Ishikawa (cell line): ENCODE measurements around the gene MEGF9.
A peak's percentile ranks its signal among the peaks of the same experiment; 100 is the strongest.

Experiments used
- CEBPB ChIP-seq: IDR thresholded peaks from 2 replicates; pipeline ENCODE4 v1.6.1; 2012
- CREB1 ChIP-seq: IDR thresholded peaks from 2 replicates; pipeline ENCODE4 v1.6.1; 2012; ENCODE audit warnings: low read depth
- EGR1 ChIP-seq: IDR thresholded peaks from 2 replicates; pipeline ENCODE4 v1.6.1; 2012
- EP300 ChIP-seq: IDR thresholded peaks from 2 replicates; pipeline ENCODE4 v1.6.1; 2012; ENCODE audit warnings: borderline replicate concordance
- FOXM1 ChIP-seq: IDR thresholded peaks from 2 replicates; pipeline ENCODE4 v1.6.1; 2012; ENCODE audit warnings: low read depth, borderline replicate concordance
- MAX ChIP-seq: IDR thresholded peaks from 2 replicates; pipeline ENCODE4 v1.6.1; 2012
- NFIC ChIP-seq: IDR thresholded peaks from 2 replicates; pipeline ENCODE4 v1.6.1; 2012
- RAD21 ChIP-seq: IDR thresholded peaks from 2 replicates; pipeline ENCODE4 v1.6.1; 2012; ENCODE audit warnings: low read depth
- REST ChIP-seq: IDR thresholded peaks from 2 replicates; pipeline ENCODE4 v1.6.1; 2012; ENCODE audit warnings: low read depth, mild to moderate bottlenecking
- TAF1 ChIP-seq: IDR thresholded peaks from 2 replicates; pipeline ENCODE4 v1.6.1; 2012; ENCODE audit warnings: low read depth, mild to moderate bottlenecking
- TCF12 ChIP-seq: IDR thresholded peaks from 2 replicates; pipeline ENCODE4 v1.6.1; 2012; ENCODE audit warnings: low read depth
- TEAD4 ChIP-seq: IDR thresholded peaks from 2 replicates; pipeline ENCODE4 v1.6.1; 2012
- USF1 ChIP-seq: IDR thresholded peaks from 2 replicates; pipeline ENCODE4 v1.6.1; 2012
- YY1 ChIP-seq: IDR thresholded peaks from 2 replicates; pipeline ENCODE4 v1.6.1; 2012; ENCODE audit warnings: low read depth
- ZBTB7A ChIP-seq: IDR thresholded peaks from 2 replicates; pipeline ENCODE4 v1.6.1; 2012; ENCODE audit warnings: low read depth

Gene MEGF9

GRCh38 chr9:120652934-120653333, 61.3 kb downstream of the MEGF9 start:
- no peak for TF ChIP-seq TCF12
- TF ChIP-seq YY1, result no peak
- TF ChIP-seq REST, result no peak
- no peak for TF ChIP-seq USF1
- TF ChIP-seq CEBPB, result no peak
- no peak for TF ChIP-seq RAD21
- no peak for TF ChIP-seq ZBTB7A
- TF ChIP-seq EP300, result no peak
- no peak for TF ChIP-seq TAF1
- TF ChIP-seq CREB1, result no peak
- no peak for TF ChIP-seq EGR1
- no peak for TF ChIP-seq TEAD4
- TF ChIP-seq NFIC, result no peak
- no peak for TF ChIP-seq FOXM1

GRCh38 chr9:120650352-120650751, 63.9 kb downstream of the MEGF9 start:
- TF ChIP-seq CEBPB (peak; percentile 60), RAD21 (no peak), ZBTB7A (no peak), REST (no peak), NFIC (no peak), EGR1 (0 out of 2 replicates have a peak, but pooled peaks have one; percentile 21), TCF12 (no peak)

- TF ChIP-seq TEAD4 (no peak), MAX (no peak), NFIC (no peak), RAD21 (no peak), CEBPB (no peak), ZBTB7A (no peak), YY1 (no peak)
Measured at GRCh38 chr9:120648581-120649197, 65.6 kb downstream of the MEGF9 start.

- TF ChIP-seq TCF12 (no peak), REST (no peak), RAD21 (no peak), CEBPB (no peak), YY1 (no peak), ZBTB7A (no peak), EGR1 (no peak), NFIC (no peak), TAF1 (no peak)
Measured at GRCh38 chr9:120646948-120647347, 67.3 kb downstream of the MEGF9 start.

- TF ChIP-seq EGR1 (no peak), MAX (no peak), EP300 (no peak), TCF12 (no peak), USF1 (no peak), ZBTB7A (no peak), CEBPB (no peak), NFIC (no peak), CREB1 (no peak), YY1 (no peak)
Measured at GRCh38 chr9:120645760-120646159, 68.5 kb downstream of the MEGF9 start.
